Lower lobe of right lung (tissue), 2 donors: ENCODE data around the gene STPG4. TPM values are rescaled to one million over a fixed set of nuclear protein-coding genes. Genes with fewer than 3 reads are reported as not detected.
"Not testable (repeated sequence)": the region's sequence is repeated elsewhere in the genome, so short reads cannot be mapped to it uniquely, and the experiment has no call there.

ENCODE experiments used
- ATAC-seq, 2 donors: fragments of 200-7000 bp; cut with Tn5 transposase; one replicate each; pipeline ENCODE4 v1.9.1; 2020 to 2022; ENCODE audit warnings: mild to moderate bottlenecking in 2 of 2, moderate library complexity in 2 of 2
- DNase-seq: peaks from one replicate; pipeline ENCODE4 v3.0.0-alpha.2; 2020
- H3K27ac ChIP-seq: fragments of 200-600 bp; one replicate; pipeline ENCODE4 v1.8.0; 2022
- H3K27me3 ChIP-seq: fragments of 200-600 bp; one replicate; pipeline ENCODE4 v1.8.0; 2022; ENCODE audit warnings: low read depth
- H3K36me3 ChIP-seq: fragments of 200-600 bp; one replicate; pipeline ENCODE4 v1.8.0; 2022; ENCODE audit warnings: mild to moderate bottlenecking
- H3K4me1 ChIP-seq: fragments of 200-600 bp; one replicate; pipeline ENCODE4 v1.8.0; 2022
- H3K4me3 ChIP-seq: fragments of 200-600 bp; one replicate; pipeline ENCODE4 v1.8.0; 2022; ENCODE audit warnings: mild to moderate bottlenecking
- H3K9me3 ChIP-seq: fragments of 200-600 bp; one replicate; pipeline ENCODE4 v1.8.0; 2022
- intact Hi-C: fragments of 100-400 bp; cut with DNase I; formaldehyde crosslinking; loops from one replicate; pipeline ENCODE4 v1.11.0; 2022
- total RNA-seq: library from RNA; stranded (reverse); fragmentation: NEBNext Ultra II Directional; extraction: Animal tissue kit (Norgen Biotek cat#: 25700); gene quantifications from one replicate; pipeline ENCODE4 v1.2.1, GENCODE V29; 2021
- TF ChIP-seq, protein P1 (sequence below): fragments of 200-600 bp; IDR thresholded peaks from one replicate; pipeline ENCODE4 v1.8.0; 2022; ENCODE audit warnings: antibody characterized with exemption, mild to moderate bottlenecking
- donor health status: DM: no; HTN: yes; CAD: no; lungs with severe emphysema.

Gene STPG4
- total RNA-seq, 1 donor from 2014 or later: 0.77 TPM

DNA sequence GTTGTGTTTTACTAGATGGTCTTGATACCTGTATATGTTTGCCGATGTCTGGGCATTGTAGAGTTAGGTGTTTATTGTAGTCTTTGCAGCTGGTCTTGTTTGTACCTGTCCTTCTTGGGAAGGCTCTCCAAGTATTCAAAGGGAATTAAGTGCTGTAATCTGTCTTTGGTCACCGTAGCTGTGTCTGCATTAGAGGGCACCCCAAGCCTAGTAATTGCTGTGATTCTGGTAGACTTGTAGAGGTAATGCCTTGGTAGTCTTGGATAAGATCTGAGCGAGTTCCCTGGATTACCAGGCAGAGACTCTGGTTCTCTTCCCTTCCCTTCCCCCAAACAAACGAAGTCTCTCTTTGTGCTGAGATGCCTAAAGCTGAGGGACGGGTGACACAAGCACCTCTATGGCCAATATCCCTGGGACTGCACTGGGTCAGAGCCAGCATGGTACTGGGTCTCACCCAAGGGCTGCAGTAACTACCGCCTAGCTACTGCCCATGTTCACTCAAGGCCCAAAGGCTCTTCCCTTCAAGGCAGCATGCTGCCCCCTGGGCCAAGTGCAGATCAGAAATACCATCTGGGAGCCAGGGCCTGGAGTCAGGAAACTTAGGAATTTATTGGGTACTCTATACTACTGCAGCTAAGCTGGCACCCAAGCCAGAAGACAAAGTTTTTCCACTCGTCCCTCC, 27.1 kb downstream of the STPG4 start:
- Histone ChIP-seq H3K4me1 (no peaks in the 10 kb centered on the region), H3K27me3 (no peaks in the 10 kb centered on the region), H3K9me3 (no peaks in the 10 kb centered on the region), H3K4me3 (no peak overlapping the region), H3K36me3 (no peaks in the 10 kb centered on the region), H3K27ac (no peak overlapping the region)
- intact Hi-C loops: no loop called here
- ATAC-seq (peak in 1 of 2 donors; percentile 9), DNase-seq (no peak)
- TF ChIP-seq, protein P1, sequence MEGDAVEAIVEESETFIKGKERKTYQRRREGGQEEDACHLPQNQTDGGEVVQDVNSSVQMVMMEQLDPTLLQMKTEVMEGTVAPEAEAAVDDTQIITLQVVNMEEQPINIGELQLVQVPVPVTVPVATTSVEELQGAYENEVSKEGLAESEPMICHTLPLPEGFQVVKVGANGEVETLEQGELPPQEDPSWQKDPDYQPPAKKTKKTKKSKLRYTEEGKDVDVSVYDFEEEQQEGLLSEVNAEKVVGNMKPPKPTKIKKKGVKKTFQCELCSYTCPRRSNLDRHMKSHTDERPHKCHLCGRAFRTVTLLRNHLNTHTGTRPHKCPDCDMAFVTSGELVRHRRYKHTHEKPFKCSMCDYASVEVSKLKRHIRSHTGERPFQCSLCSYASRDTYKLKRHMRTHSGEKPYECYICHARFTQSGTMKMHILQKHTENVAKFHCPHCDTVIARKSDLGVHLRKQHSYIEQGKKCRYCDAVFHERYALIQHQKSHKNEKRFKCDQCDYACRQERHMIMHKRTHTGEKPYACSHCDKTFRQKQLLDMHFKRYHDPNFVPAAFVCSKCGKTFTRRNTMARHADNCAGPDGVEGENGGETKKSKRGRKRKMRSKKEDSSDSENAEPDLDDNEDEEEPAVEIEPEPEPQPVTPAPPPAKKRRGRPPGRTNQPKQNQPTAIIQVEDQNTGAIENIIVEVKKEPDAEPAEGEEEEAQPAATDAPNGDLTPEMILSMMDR: no peak

DNA sequence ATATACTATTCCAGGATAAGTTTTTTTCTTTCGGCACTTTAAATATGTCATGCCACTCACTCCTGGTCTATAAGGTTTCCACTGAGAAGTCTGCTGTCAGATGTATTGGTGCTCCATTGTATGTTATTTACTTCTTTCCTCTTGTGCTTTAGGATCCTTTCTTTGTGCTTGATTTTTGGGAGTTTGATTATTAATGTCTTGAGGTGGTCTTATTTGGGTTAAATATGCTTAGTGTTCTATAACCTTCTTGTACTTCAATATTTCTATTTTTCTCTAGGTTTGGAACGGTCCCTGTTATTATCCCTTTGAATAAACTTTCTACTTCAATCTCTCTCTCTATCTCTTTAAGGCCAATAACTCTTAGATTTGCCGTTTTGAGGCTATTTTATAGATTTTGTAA, 28.3 kb downstream of the STPG4 start:
- Histone ChIP-seq H3K27me3 (no peaks in the 10 kb centered on the region), H3K36me3 (no peaks in the 10 kb centered on the region), H3K27ac (no peak overlapping the region), H3K4me3 (no peak overlapping the region), H3K9me3 (no peaks in the 10 kb centered on the region), H3K4me1 (no peaks in the 10 kb centered on the region)
- intact Hi-C loops: no loop called here
- DNase-seq (no peak), ATAC-seq (no peak)
- TF ChIP-seq, protein P1: no peak

DNA sequence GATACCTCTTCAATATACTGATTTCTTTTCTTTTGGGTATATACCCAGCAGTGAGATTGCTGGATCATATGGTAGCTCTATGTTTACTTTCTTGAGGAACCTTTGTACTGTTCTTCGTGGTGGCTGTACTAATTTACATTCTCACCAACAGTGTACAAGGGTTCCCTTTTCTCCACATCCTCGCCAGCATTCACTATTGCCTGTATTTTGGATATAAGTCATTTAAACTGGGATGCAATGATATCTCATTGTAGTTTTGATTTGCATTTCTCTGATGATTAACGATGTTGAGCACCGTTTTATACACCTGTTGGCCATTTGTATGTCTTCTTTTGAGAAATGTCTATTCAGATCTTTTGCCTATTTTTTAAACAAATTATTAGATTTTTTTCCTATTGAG, 30.4 kb downstream of the STPG4 start:
- H3K9me3 ChIP-seq, H3K27ac ChIP-seq, intact Hi-C loops, H3K36me3 ChIP-seq, H3K27me3 ChIP-seq, ATAC-seq, DNase-seq, H3K4me3 ChIP-seq, H3K4me1 ChIP-seq: not testable (repeated sequence)

DNA sequence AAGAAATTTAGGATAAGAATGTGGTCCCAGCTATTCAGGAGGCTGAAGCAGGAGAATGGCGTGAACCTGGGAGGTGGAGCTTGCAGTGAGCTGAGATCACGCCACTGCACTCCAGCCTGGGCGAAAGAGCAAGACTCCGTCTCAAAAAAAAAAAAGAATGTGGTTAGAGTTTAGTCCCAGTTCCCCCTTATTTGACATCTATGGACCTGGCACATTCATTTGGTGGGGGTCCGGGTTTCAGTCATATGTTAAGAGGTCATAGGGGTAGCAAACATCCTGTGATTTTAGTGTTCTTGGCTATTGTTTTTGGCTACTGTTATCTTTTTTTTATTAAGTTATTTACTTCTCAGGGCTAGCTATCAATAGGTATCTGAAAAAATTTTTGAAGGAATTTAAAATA, 34.7 kb downstream of the STPG4 start:
- not testable (repeated sequence) for H3K9me3 ChIP-seq, H3K27me3 ChIP-seq

DNA sequence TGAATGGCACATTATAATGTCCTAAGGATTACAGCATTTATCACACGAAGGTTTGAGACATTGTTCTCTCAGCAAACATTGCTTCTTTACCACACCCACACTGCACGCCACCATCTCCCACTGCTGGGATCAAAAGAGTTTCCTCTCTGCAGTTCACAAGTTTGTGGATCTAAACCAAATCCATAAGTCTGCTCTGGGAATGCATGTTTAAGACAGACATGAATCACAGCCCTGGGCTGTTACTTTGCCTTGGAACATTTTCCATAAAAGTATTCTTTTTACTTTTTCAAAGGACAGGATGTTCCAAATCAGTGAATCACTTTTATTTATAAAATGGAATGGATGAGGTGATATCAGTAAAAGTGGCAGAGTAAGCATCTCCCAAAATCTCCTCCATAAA, 36.1 kb downstream of the STPG4 start:
- H3K36me3 ChIP-seq: no peaks in the 10 kb centered on the region
- H3K4me1 ChIP-seq: no peaks in the 10 kb centered on the region
- H3K9me3 ChIP-seq: no peaks in the 10 kb centered on the region
- no peak overlapping the region for H3K4me3 ChIP-seq
- H3K27me3 ChIP-seq: no peaks in the 10 kb centered on the region
- ATAC-seq: no peak
- DNase-seq: no peak
- TF ChIP-seq, protein P1: no peak
- no peak overlapping the region for H3K27ac ChIP-seq
- intact Hi-C loops: no loop called here

More for the DNA sequence above, 34.7 kb downstream of the STPG4 start:
- ATAC-seq, DNase-seq, intact Hi-C loops, H3K4me3 ChIP-seq, H3K27ac ChIP-seq, H3K36me3 ChIP-seq, H3K4me1 ChIP-seq: not testable (repeated sequence)

DNA sequence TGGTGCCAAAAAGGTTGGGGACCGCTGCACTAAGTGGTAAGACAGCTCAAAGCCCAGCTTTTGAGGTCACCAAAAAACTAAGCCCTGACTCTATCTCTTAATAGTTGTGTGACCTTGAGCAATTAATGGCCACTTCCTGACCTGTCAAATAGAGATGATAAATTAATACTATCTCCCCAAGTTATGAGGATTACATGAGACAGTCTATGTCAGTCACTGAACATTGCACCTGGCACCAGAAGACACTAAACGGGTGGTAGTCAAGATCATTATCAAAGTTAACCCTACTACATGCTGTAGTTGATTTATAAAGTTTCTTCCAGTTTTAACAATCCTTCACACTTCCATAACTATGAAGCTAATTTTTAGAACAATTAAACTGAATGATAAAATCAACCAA, 36.5 kb downstream of the STPG4 start:
- Histone ChIP-seq H3K36me3 (no peaks in the 10 kb centered on the region), H3K4me3 (no peak overlapping the region), H3K27ac (no peak overlapping the region), H3K4me1 (no peaks in the 10 kb centered on the region), H3K9me3 (no peaks in the 10 kb centered on the region), H3K27me3 (no peaks in the 10 kb centered on the region)
- no peak for DNase-seq
- ATAC-seq: no peak
- intact Hi-C loops: no loop called here
- TF ChIP-seq, protein P1: no peak
